ENCODE data around the gene NAXD. TPM values are rescaled to one million over a fixed set of nuclear protein-coding genes. Genes with fewer than 3 reads are reported as not detected.

The NAXD gene
- total and polyA plus RNA-seq, 2 of the 4 experiments (the other 2 are of a cell fraction): 10.2 to 27.2 TPM

DNA sequence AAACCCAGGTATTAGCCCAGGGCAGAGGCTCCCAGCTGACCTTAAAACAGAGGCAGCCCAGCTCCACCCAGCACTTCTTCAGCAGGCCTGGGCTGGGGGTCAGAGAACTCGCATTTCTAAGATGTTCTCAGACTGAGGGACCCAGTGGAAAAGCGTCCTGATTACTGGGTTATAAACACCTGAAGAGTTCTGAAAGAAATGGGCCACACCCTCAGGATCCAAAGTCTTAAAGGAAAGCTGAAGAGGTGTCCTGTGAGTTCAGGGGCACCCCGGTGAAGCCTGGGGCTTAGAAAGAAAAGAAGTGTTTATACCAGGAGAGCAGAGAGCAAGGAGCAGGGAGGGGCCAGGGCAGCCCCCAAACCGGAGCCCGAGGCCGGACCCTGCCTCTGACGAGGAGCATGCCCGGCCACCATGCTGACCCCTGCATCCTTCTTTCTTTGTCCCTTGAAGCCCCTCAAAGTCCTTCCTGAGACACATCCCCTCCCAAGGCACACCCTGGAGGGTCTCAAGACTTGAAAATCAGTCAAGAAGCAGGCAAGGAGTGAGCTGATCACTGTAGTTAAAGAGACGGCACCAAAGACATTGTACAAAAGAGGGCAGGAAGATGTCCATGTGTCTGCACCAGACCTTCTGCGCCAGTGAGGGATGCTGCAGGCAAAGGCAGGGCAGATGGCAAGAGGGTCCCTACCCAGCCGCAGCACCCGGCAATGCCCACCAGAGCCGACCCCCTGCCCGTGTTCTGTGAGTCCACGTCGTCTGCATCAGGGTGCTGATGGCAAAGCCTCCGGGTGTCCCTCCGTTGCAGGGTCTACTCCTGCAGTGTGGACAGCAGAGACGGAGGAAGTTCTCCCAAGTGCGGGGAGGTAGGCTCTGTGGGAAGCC is 43.2 kb upstream of the NAXD start:
- no peak overlapping the region for H3K27ac ChIP-seq (ENCODE audit: insufficient read depth, low read length)
- 77% methylated on average over 8 of the region's 20 CpGs; no CpG with 5 or more reads in 1 of the 2 experiments for WGBS, 2 experiments (ENCODE audit: extremely low coverage in 2 of 2, insufficient read length in 1 of 2)
- no peak overlapping the region for H2BK120ac ChIP-seq (ENCODE audit: low read depth, low read length)
- H4K8ac ChIP-seq (ENCODE audit: low read depth in 2 of 2, low read length in 2 of 2): no peak overlapping the region
- no peak overlapping the region for H3K4me3 ChIP-seq (ENCODE audit: insufficient read depth, low read depth, low read length)
- DNase-seq (no peak), ATAC-seq (ENCODE audit: low read depth) (no peak)
- H3K79me1 ChIP-seq (ENCODE audit: low read depth in 1 of 2, low read length in 2 of 2): no peaks in the 10 kb centered on the region
- H3K56ac ChIP-seq (ENCODE audit: extremely low read depth, insufficient read depth, low read length): no peak overlapping the region
- H3K9ac ChIP-seq (ENCODE audit: low read depth, low read length): no peak overlapping the region
- BruUV-seq (replicated peaks): no TSS peak
- no peak overlapping the region for H2BK5ac ChIP-seq (ENCODE audit: low read depth, low read length, poor library complexity, severe bottlenecking)
- no peak overlapping the region for H3K14ac ChIP-seq (replicated peaks; ENCODE audit: low read depth, low read length)
- peaks cover 3% of the 10 kb centered on the region; the same call in 1 of the 2 replicates for H3K4me1 ChIP-seq (ENCODE audit: control insufficient read depth, insufficient read depth, low read length)
- H3K18ac ChIP-seq (ENCODE audit: low read depth, low read length): no peak overlapping the region
- no peak overlapping the region for H3K23ac ChIP-seq (ENCODE audit: low read depth, low read length)
- no peak overlapping the region for H4K91ac ChIP-seq (ENCODE audit: insufficient read depth, low read depth, low read length)
- no peak overlapping the region for H2BK20ac ChIP-seq (ENCODE audit: low read depth, low read length)
- no peak overlapping the region for H3K4me2 ChIP-seq (ENCODE audit: low read depth, low read length)
- intact Hi-C loops (cut with micrococcal nuclease): no loop called here
- ChIA-PET POLR2A (ENCODE audit: unreplicated experiment) (no interaction called here), CTCF (no interaction called here)
- peaks cover 55% of the 10 kb centered on the region for H3K27me3 ChIP-seq (ENCODE audit: control insufficient read depth, insufficient read depth, low read length)
- H3K9me3 ChIP-seq (ENCODE audit: control insufficient read depth, insufficient read depth, low read length): peaks cover 4% of the 10 kb centered on the region
- dilution Hi-C loops (cut with HindIII; ENCODE audit: low sequenced_read_pairs, unreplicated experiment): no loop called here
- H3K36me3 ChIP-seq (ENCODE audit: control insufficient read depth, insufficient read depth, low read length): no peaks in the 10 kb centered on the region
- no peak overlapping the region for H3K4ac ChIP-seq (ENCODE audit: low read depth, low read length)
- no peak overlapping the region for H2AK5ac ChIP-seq (ENCODE audit: low read depth, low read length)
- in situ Hi-C loops (cut with MboI; ENCODE audit: low sequenced_read_pairs): no loop called here
- no peak overlapping the region for H2BK15ac ChIP-seq (ENCODE audit: low read depth, low read length)
- no peak overlapping the region for H2AK9ac ChIP-seq (replicated peaks; ENCODE audit: low read depth, low read length, poor library complexity)
- H4K20me1 ChIP-seq (ENCODE audit: insufficient read depth, low read length): no peaks in the 10 kb centered on the region
- TF ChIP-seq SMC3 (IDR thresholded peaks at IDR 0.05; ENCODE audit: low read depth, low read length) (no peak), POLR2A (IDR thresholded peaks at IDR 0.05; ENCODE audit: low read depth, low read length) (no peak), NFE2L2 (IDR thresholded peaks at IDR 0.05; ENCODE audit: low read depth, low read length) (no peak), CHD1 (IDR thresholded peaks at IDR 0.05; ENCODE audit: low read depth, low read length) (no peak), RAD21 (IDR thresholded peaks at IDR 0.05; ENCODE audit: low read length) (no peak), MAZ (IDR thresholded peaks at IDR 0.05; ENCODE audit: borderline replicate concordance, low read depth, low read length) (no peak), CTCF (conservative IDR thresholded peaks at IDR 0.05; ENCODE audit: low read depth, low read length) (no peak), RFX5 (IDR thresholded peaks at IDR 0.05; ENCODE audit: low read depth, low read length) (no peak), RCOR1 (IDR thresholded peaks at IDR 0.05; ENCODE audit: insufficient replicate concordance, low read length) (no peak), FOS (IDR thresholded peaks at IDR 0.05; ENCODE audit: low read depth, low read length) (no peak), MXI1 (IDR thresholded peaks at IDR 0.05; ENCODE audit: borderline replicate concordance, low read depth, low read length) (no peak)
- no peak overlapping the region for H4K5ac ChIP-seq (ENCODE audit: low read depth, low read length)
- no peak overlapping the region for H2AFZ ChIP-seq (replicated peaks; ENCODE audit: low read length, poor library complexity)
- no peaks in the 10 kb centered on the region for H3K9me1 ChIP-seq (ENCODE audit: insufficient read depth, low read length)
